ENCODE measurements around the gene ZNF423.

- TF ChIP-seq, protein P1, sequence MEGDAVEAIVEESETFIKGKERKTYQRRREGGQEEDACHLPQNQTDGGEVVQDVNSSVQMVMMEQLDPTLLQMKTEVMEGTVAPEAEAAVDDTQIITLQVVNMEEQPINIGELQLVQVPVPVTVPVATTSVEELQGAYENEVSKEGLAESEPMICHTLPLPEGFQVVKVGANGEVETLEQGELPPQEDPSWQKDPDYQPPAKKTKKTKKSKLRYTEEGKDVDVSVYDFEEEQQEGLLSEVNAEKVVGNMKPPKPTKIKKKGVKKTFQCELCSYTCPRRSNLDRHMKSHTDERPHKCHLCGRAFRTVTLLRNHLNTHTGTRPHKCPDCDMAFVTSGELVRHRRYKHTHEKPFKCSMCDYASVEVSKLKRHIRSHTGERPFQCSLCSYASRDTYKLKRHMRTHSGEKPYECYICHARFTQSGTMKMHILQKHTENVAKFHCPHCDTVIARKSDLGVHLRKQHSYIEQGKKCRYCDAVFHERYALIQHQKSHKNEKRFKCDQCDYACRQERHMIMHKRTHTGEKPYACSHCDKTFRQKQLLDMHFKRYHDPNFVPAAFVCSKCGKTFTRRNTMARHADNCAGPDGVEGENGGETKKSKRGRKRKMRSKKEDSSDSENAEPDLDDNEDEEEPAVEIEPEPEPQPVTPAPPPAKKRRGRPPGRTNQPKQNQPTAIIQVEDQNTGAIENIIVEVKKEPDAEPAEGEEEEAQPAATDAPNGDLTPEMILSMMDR (IDR thresholded peaks at IDR 0.05; ENCODE audit: insufficient read depth, low read depth, low read length), result no peak
- no peak for TF ChIP-seq EZH2 (IDR thresholded peaks at IDR 0.05; ENCODE audit: insufficient read depth, low read length)
Measured at GRCh38 chr16:49460786-49461470, 395.0 kb downstream of the ZNF423 start.

All from astrocyte (in vitro differentiated cells and primary cell).